GM21360 (cell line): ENCODE results near the gene FBXO30.

Experiments used
- ATAC-seq: cut with Tn5 transposase; IDR thresholded peaks from one replicate; pipeline ENCODE4 v1.9.1; 2021; ENCODE audit warnings: mild to moderate bottlenecking, moderate library complexity; ENCODE audit not compliant: unreplicated experiment

The FBXO30 gene

GRCh38 chr6:145814501-145815308 lies at the start of gene FBXO30:
FBXO30 (minus strand) TSS chr6:145814795; CDS start chr6:145806405, 8,390 bp downstream.
- ATAC-seq, result peak; percentile 69

- peak; percentile 49 for ATAC-seq
Observed at GRCh38 chr6:145863988-145864616, 49.5 kb upstream of the FBXO30 start.

- no peak for ATAC-seq
Observed at GRCh38 chr6:145863366-145863765, 48.8 kb upstream of the FBXO30 start.

- ATAC-seq, result no peak
Observed at GRCh38 chr6:145860562-145860961, 46.0 kb upstream of the FBXO30 start.

GRCh38 chr6:145850671-145851070 lies 36.1 kb upstream of the FBXO30 start:
- ATAC-seq, result no peak

GRCh38 chr6:145848541-145848940 lies 33.9 kb upstream of the FBXO30 start:
- ATAC-seq, result no peak

- ATAC-seq, result no peak
Observed at GRCh38 chr6:145845557-145845956, 31.0 kb upstream of the FBXO30 start.

GRCh38 chr6:145844933-145845540 lies 30.4 kb upstream of the FBXO30 start:
- no peak for ATAC-seq

- no peak for ATAC-seq
Observed at GRCh38 chr6:145842693-145843546, 28.3 kb upstream of the FBXO30 start.

- no peak for ATAC-seq
Observed at GRCh38 chr6:145841668-145842067, 27.1 kb upstream of the FBXO30 start.

GRCh38 chr6:145839653-145840052 lies 25.1 kb upstream of the FBXO30 start:
- ATAC-seq, result no peak

- ATAC-seq, result no peak
Observed at GRCh38 chr6:145838305-145838704, 23.7 kb upstream of the FBXO30 start.

GRCh38 chr6:145836772-145837171 lies 22.2 kb upstream of the FBXO30 start:
- ATAC-seq, result no peak

GRCh38 chr6:145836170-145836569 lies 21.6 kb upstream of the FBXO30 start:
- no peak for ATAC-seq

GRCh38 chr6:145830612-145831011 lies 16.0 kb upstream of the FBXO30 start:
- no peak for ATAC-seq

GRCh38 chr6:145829950-145830349 lies 15.4 kb upstream of the FBXO30 start:
- no peak for ATAC-seq

GRCh38 chr6:145829102-145829501 lies 14.5 kb upstream of the FBXO30 start:
- no peak for ATAC-seq

- ATAC-seq, result no peak
Observed at GRCh38 chr6:145824344-145824743, 9.7 kb upstream of the FBXO30 start.

GRCh38 chr6:145823328-145823944 lies 8.8 kb upstream of the FBXO30 start:
- no peak for ATAC-seq

- no peak for ATAC-seq
Observed at GRCh38 chr6:145822456-145822855, 7.9 kb upstream of the FBXO30 start.

- no peak for ATAC-seq
Observed at GRCh38 chr6:145819994-145820393, 5.4 kb upstream of the FBXO30 start.
